ENCODE data around the gene SHISA6.

- TF ChIP-seq CTCF (IDR thresholded peaks at IDR 0.05) (no peak), EZH2 (IDR thresholded peaks at IDR 0.05; ENCODE audit: borderline replicate concordance, insufficient read depth, low read depth, low read length, poor library complexity, severe bottlenecking) (no peak)
These were observed 19.3 kb upstream of the SHISA6 start for GRCh38 chr17:11221721-11222120.

Measured in B cell (primary cell).